Endothelial cell of umbilical vein (primary cell): ENCODE measurements around the gene CCAR1.

Experiments used
- EZH2 ChIP-seq: IDR thresholded peaks from 2 replicates; pipeline ENCODE4 v1.6.1; 2012; ENCODE audit warnings: borderline replicate concordance, low read depth, mild to moderate bottlenecking, moderate library complexity, low read length, inconsistent platforms; ENCODE audit not compliant: severe bottlenecking
- GATA2 ChIP-seq: IDR thresholded peaks from 2 replicates; pipeline ENCODE4 v1.7.0; 2011; ENCODE audit warnings: low read depth, mild to moderate bottlenecking, moderate library complexity, mixed read lengths, low read length; ENCODE audit not compliant: insufficient read length, insufficient read depth
- POLR2A ChIP-seq: IDR thresholded peaks from 2 replicates; pipeline ENCODE4 v1.6.1; 2012; ENCODE audit warnings: low read depth, mild to moderate bottlenecking, control low read depth, low read length
- POLR2AphosphoS5 ChIP-seq: IDR thresholded peaks from 2 replicates; pipeline ENCODE4 v1.6.1; 2012; ENCODE audit warnings: low read depth, mild to moderate bottlenecking, control low read depth, low read length, moderate library complexity; ENCODE audit not compliant: insufficient read depth
- TF ChIP-seq, protein P1 (sequence below), 2 donors: IDR thresholded peaks; 1 replicate in 1 of 2; 2 replicates in 1 of 2; pipeline ENCODE4 v1.5.1; 2011; ENCODE audit warnings: low read length in 2 of 2, mild to moderate bottlenecking in 2 of 2, moderate library complexity in 2 of 2, control low read depth in 1 of 2, inconsistent platforms in 1 of 2, low read depth in 1 of 2; ENCODE audit not compliant: insufficient read depth in 1 of 2; ENCODE audit errors: extremely low read depth in 1 of 2

DNA sequence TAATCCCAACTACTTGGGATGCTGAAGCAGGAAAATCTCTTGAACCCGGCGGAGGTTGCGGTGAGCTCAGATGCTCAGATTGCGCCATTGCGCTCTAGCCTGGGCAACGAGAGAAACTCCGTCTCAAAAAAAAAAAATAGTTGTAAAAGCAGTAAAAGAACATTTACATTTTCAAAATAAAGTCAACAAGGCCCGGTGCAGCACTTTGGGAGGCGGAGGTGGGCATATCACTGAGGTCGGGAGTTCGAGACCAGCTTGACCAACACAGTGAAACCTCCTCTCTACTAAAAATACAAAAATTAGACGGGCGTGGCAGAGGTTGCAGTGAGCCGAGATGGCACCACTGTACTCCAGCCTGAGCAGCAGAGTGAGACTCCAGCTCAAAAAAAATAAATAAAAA is 4.0 kb downstream of the CCAR1 start:
- TF ChIP-seq POLR2A (no peak), POLR2AphosphoS5 (no peak), EZH2 (no peak), GATA2 (no peak)
- TF ChIP-seq, protein P1, sequence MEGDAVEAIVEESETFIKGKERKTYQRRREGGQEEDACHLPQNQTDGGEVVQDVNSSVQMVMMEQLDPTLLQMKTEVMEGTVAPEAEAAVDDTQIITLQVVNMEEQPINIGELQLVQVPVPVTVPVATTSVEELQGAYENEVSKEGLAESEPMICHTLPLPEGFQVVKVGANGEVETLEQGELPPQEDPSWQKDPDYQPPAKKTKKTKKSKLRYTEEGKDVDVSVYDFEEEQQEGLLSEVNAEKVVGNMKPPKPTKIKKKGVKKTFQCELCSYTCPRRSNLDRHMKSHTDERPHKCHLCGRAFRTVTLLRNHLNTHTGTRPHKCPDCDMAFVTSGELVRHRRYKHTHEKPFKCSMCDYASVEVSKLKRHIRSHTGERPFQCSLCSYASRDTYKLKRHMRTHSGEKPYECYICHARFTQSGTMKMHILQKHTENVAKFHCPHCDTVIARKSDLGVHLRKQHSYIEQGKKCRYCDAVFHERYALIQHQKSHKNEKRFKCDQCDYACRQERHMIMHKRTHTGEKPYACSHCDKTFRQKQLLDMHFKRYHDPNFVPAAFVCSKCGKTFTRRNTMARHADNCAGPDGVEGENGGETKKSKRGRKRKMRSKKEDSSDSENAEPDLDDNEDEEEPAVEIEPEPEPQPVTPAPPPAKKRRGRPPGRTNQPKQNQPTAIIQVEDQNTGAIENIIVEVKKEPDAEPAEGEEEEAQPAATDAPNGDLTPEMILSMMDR (IDR thresholded peaks at IDR 0.05; ENCODE audit: extremely low read depth in 1 of 2, insufficient read depth in 1 of 2, low read depth in 1 of 2, low read length in 2 of 2), result no peak
